Suppressor macrophage treated with lipopolysaccharide for 4 hours (primary cell): Measurements from ENCODE around the gene ALDH2.
"Not testable (repeated sequence)": the region's sequence is repeated elsewhere in the genome, so short reads cannot be mapped to it uniquely, and the experiment has no call there.

Experiments used
- DNase-seq: peaks from one replicate; pipeline ENCODE4 v3.0.0-alpha.2; 2020

Gene ALDH2

DNA sequence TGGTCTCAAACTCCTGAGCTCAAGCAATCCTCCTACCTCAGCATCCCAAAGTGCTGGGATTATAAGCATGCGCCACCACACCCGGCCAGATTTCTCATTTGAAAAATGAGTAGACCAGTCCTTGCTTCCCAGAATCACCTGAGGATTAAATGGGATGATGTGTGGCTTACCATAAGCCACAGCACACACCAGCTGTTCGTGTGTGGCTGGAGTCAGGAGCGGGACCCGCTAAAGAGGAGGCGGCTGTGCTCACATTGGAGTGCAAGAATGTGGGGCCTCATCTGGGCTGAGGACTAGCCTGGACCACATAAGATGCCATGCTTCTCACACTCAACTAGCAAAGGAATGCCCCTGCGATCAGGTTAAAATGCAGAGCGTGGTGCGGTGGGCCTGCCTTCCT lies 6.7 kb upstream of the ALDH2 start:
- DNase-seq: no peak

DNA sequence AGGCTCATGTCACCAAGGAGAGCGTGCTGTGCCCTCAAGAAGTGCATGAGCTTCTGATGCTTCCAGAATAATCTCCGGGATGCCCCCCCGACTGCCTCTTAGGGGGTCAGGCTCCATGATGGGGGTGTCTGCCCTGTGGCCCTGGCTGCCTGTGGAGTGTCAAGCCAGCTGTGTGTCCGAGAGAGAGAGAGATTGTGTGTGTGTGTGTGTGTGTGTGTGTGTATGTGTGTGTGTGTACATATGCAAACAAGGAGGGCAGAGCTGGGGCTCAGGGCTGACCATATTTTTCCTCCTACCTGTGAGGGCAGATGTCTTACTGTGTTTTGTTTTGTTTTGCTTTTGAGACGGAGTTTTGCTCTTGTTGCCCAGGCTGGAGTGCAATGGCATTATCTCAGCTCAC lies 5.6 kb upstream of the ALDH2 start:
- DNase-seq: no peak

DNA sequence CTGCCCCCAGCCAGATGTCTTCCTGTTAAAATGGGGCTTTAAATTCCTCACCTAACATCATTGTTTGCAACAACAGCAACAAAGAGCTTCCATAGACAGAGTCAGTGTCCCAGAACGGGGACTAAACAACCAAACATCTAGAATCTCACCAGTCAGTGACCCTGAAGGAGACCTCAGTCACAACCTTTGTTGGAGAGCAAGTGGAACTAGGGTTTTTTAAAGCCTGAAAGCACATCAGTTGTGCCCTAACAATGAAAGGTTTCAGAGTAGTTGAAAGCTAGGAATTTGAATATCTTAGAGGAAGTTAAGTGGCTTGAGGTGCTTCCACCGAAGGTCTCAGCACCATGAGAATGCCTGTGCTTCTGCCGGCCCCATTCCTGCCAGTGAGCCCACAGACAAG lies 5.0 kb upstream of the ALDH2 start:
- no peak for DNase-seq

DNA sequence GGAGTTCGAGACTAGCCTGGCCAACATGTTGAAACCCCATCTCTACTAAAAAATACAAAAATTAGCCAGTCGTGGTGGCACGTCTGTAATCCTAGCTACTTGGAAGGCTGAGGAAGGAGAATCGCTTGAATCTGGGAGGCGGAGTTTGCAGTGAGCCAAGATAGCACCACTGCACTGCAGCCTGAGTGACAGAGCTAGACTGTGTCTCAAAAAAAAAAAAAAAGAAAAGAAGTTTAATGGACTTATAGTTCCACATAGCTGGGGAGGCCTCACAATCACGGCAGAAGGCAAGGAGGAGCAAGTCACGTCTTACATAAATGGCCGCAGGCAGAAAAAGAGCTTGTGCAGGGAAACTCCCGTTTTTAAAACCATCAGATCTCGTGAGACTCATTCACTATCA lies 3.2 kb upstream of the ALDH2 start:
- not testable (repeated sequence) for DNase-seq

DNA sequence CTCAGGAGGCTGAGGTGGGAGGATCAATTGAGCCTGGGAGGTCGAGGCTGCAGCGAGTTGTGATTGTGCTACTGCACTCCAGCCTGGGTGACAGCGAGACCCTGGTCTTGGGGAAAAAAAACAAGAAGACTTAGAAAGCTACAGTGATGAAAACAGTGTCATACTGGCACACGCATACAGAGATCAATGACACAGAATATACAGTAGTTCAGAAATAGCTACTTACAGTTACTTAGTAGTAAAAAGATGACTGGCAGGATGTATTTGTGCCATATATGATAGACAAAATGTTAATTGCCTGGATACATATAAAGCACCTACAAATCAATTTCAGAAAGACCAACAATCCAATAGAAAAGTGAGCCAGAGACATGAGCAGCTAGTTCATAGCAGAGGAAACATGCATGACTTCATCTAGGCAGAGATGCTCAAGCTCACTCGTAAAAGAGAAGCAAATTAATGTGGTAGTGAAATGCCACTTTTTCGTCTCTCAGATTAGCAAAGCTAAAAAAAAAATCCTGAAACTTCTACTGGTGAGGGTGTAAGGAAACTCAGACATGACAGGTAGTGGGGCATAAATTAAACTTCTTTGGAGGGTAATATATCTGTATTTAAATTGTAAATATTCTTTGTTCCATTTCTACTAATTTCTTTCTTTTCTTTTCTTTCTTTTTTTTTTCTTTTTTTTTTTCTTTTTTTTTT lies 2.5 kb upstream of the ALDH2 start:
- no peak for DNase-seq

DNA sequence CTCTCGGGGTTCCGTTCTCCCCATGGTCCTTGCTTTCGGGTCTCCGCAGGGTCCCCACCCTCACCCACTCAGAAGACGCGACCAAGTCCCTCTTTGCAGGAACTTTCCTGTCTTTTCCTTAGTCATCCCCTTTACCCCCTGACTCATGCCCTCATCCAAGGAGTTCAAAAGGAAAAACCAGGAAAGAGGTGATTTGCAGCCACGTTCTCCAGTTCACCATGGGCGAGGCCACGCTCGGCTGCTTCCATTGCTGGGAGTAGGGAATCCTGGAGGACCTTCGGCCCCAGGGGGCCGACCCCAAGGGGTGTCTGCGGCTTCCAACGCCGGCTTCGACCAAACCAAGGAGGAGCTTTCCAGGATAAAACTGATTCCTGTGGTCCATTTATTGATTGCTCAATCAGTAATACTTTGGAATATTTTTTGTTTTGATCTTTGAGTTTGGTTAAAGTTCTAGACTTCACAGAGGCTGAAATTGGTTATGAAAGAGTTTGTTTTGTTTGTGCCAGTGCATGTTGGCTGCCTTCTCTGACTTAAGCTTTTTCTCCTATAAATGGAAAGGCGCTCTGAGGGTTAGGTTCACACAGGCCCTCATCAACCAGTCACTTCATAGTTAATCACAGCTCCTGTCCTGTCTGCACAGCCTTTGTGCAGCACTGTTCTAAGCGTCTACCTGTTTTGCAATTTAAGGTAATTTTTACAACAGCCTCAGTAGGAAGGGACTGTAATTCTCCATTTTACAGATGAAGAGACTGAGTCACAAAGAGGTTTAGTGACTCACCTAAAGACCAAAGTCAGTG lies 827 bp downstream of the ALDH2 start:
- no peak for DNase-seq

DNA sequence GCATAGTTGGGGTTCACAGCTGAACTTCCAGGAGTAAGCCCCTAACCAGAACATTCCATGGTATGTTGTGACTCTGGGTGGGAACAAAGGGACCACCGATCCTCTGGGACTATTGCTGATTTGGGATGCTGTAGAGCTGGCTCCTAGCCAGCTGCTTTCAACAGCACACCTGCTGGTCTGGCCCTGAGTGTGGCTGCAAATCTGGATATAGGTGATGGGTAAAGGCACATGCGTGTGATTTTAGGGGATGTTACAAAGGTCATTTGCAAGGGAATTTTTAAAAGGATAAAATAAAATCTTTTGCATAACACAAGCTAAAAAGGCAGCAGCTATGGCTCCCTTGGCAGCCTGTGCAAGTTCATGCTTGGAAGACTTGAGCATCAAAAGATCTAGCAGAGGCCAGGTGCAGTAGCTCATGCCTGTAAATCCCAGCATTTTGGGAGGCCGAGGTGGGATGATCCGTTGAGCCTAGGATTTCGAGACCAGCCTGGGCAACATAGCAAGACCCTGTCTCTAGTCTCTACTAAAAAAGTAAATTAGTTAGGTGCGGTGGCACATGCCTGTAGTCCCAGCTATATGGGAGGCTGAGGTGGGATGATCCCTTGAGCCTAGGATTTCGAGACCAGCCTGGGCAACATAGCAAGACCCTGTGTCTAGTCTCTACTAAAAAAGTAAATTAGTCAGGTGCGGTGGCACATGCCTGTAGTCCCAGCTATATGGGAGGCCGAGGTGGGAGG lies 1.6 kb downstream of the ALDH2 start:
- DNase-seq: no peak

DNA sequence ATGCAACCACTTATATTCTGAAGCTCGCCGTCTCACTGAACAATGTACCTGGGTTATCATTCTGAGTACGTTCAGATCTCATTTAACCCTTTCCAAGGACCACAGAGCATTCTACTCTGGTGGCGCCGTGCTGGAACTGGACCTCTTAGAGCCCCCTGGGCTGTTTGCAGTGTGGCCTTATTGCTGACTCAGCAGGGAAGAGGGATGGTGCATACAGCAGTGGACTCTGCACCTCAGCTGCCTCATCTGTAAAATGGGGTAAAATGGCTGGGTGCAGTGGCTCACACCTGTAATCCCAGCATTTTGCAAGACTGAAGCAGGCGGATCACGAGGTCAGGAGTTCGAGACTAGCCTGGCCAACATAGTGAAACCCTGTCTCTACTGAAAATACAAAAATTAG lies 2.9 kb downstream of the ALDH2 start:
- DNase-seq: no peak

DNA sequence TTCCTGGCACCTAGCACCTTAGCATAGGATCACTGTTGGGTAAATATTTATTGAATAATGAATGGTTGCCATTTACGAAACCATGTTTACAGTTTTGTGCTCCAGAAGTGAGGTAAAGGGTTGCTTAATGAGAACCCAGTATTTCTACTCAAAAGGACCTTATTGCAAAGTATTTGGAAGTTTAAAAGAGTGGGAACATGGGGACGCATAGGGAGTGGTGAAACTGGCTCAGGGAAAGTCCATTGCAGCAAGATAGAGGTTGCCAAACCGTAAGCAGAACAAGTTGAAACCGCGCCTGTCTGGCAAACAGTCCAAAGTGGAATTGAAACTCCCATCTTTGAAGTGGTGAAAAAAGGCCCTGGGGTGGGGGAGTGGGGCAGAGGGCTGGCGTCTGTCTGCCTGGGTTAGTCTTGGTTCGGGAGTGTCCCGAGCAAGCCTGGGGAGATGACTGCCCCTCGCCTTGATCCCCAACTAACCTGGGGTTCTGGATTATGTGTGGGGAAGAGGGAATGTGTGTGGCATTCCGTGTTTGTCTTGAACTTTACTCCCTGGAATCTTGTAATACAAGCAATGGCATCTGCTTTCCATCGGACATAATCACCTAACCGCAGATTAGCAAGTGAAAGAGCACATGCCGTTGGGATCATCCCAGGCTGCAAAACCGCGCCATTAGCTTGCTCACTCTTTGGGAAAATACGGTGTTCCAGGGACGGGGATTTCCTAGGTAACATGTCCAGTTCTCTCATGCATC lies 7.2 kb downstream of the ALDH2 start:
- DNase-seq: peak; percentile 95

DNA sequence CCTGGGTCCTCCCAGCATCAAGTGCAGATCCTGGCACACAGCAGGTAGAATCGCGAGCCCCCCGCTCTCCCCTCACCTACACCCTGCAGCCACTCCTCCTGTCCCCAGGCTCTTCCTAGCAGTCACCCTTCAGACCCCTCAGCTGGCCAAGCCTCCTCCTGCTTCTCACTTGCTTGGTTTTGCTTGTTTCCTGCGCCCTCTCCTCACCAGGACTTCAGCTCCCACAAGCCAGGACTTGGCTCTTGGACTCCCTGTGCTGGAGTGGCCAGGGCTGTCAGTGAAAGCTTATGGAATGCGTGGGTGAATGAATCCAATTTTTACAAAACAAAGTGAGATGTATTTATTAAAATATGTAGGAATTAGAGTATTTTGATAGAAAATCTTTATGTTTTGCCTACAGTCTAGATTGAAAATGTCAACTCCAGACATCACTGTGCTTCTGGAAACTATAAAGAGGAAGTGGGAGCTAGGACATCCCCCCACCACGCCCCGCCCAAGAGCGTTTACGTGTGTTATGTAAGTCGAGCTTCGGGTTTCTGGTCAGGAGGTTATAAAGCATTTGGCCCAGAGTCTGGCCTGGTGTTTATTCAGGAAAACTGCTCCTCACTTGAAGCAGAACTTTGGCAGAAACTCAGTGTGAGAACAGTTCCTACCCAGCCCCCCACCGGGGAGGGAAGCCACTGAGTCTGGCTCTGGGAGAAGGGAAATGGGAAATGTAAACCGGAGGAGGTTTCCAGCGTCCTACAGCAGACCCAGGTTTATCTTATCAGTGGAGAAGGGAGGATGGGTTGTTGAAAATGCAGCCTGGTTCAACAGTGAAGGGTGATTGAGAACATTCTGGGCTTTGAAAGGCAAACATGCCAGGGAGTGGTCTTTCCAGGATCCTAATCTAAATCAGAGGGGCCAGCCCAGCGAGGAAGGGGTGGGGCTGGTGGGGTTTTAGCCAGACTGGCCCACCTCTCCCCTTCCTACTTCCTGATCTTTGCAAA lies 8.8 kb downstream of the ALDH2 start:
- peak; percentile 97 for DNase-seq

DNA sequence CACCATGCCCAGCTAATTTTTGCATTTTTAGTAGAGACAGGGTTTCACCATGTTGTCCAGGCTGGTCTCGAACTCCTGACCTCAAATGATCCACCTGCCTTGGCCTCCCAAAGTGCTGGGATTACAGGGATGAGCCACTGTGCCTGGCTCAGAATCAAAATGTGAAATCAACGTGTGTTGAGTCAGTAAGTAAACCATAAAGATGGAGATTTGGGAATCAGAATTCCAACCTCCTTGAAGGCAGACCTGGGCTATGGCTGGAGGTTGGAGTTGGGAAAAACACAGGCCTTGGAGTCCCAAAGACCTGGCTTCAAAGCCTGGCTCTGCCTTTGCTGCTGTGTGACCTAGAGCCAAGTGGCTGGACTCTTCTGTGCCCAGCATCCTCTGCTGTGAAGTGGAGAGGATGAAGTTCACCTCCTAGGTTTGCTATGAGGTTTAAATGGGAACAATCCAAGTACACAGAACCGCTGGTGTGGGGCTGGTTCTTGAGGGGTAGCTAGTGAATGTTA lies 10.2 kb downstream of the ALDH2 start:
- DNase-seq: no peak

DNA sequence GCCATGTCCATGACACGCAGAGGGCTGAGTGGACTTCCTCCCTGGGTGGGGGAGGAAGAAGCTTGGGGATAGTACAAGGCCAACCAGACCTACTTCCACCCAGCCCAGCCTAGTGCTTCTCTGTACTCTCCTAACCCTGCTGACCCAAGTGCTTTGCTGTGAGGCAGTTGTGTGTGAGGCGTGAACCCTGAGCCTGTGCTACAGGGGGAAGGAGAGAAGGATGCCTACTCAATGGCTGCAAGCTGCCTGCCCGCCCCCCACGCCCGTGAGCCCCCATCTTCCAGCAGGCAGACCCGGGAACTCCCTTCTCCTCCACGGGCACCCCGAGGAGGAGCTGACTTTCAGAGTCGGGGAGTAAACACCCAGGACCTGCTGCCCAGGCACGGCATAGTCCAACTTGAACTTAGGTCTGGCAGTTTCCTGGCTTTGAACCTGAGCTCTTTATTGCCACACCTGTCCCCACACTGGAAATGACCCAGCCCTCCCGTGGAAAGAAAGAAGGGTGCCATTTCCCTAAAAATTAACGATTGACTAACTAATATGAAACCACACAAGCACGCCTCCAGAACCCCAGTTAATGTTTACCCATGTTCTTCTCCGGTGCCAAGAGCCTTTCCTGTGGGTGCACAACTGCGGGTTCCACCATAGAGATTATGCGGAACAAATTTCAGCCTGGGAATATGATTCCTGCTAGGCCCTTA lies 10.8 kb downstream of the ALDH2 start:
- DNase-seq: peak; percentile 69

DNA sequence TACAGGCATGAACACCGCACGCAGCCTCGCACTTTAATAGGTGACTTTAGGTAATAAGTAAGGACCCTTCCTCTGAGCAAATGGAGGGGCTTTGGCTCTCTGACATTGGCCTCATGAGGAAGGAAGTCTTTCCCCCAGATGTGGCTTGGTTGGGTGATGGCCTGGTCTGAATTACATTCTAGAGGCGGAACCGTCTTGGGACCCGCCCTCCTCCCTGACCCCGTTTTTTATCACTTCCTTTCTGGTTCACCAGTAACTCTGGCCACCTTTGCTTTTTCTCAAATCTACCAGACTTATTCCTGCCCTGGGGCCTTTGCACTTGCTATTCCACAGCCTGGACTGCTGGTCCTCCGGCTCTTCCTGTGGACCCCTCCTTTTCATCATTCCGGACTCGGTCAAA lies 13.4 kb downstream of the ALDH2 start:
- DNase-seq: no peak

DNA sequence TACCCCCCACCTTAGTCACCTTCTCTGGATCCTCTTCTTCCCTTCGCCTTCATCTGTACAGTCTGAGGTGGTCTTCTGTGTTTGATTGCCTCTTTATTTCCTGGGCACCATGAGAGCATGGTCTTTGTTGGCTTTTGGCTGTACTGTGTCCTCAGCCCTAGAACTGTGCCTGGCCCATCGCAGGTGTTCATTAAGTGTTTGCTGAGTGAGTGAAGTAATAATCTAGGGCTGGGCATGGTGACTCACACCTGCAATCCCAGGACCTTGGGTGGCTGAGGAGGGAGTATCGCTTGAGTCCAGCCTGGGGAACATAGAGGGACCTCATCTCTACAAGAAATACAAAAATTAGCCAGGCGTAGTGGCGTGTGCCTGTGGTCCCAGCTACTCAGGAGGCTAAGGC lies 13.9 kb downstream of the ALDH2 start:
- no peak for DNase-seq

DNA sequence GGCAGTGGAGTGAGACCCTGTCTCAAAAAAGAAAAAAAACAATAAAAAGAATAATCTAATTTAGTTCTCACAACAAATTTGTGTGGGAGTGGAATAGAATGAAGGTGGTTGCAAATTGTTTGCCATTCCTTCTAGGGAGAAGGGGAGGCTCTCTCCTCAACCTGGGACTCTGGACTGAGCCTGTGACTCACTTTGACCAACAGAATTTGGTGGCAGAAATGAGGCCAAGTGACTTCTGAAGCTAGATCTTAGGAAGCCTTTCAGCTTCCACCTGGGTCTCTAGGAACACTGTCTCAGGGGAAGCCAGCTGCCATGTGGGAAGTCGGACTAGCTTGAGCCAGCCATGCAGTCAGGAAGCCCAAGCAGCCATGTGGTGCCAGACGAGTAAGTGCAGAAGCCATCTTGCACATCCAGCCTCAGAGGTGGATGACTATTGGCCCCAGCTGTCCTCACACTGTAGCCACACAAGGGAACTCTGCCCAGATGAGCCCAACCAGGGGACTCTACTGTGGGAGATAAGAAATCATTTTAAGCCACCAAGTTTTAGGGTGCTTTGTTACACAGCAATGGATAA lies 14.4 kb downstream of the ALDH2 start:
- no peak for DNase-seq

DNA sequence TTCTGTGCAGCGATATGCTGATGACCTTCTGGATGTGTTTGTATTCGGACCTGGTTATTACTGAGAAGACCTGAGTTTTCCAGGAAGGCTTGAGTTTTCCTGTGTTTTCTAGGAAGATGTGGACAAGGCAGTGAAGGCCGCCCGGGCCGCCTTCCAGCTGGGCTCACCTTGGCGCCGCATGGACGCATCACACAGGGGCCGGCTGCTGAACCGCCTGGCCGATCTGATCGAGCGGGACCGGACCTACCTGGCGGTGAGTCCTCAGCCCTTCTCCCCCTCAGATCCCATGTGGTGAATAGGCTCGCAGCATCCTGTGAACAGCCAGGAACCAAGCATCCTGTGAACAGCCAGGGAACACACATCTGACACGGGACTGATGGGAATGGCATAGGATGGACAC lies 16.3 kb downstream of the ALDH2 start:
- DNase-seq: no peak

DNA sequence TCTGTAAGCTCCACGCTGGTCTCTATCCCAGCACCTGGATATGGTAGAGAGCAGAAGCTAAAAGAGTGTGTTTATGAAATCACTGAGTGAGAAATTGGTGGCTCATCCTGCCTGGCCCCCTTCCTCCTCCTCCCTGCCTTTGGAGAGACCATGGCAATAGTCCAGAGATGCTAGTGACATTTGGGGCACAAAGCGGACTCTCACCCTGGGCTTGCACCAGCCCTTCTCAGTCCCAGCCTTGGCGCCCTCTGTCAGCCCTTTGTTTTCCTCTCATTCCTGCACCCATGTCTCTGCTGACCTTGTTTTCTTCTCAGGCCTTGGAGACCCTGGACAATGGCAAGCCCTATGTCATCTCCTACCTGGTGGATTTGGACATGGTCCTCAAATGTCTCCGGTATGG lies 18.2 kb downstream of the ALDH2 start:
- no peak for DNase-seq

DNA sequence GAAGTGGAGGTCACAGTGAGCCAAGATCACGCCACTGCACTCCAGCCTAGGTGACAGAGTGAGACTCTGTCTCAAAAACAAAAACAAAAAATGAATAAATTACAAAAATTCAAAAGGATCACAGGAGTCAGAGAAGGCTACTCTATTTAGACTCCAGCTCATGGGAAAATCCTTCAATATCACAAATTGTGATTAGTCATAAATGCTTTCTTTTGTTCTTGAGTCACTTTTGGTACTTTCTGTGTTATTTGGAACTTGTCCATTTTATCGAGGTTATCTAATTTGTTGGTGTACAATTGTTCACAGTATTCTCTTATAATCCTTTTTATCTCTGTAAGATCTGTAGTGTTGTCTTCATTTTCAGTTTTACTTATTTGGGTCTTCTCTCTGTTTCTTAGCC lies 18.9 kb downstream of the ALDH2 start:
- no peak for DNase-seq

DNA sequence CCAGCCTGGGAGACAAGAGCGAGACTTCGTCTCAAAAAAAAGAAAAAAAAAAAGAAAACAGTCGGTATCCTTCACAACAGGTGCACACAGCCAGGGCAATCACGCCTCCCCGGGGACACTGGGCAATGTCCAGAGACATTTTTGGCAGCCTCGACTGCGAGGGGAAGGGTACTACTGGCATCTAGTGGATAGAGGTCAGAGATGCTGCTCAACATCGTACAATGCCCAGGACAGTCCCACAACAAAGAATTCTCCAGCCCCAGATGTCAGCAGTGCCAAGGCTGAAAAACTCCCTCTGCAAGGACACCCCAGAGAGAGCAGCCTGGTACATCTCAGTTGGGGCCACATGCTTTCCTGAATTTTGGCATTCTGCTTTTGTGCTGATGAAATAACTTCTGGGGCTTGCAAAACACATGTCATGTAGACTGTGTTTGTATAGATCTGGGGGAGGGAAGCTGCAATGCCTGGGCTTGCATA lies 21.5 kb downstream of the ALDH2 start:
- DNase-seq: peak; percentile 67

DNA sequence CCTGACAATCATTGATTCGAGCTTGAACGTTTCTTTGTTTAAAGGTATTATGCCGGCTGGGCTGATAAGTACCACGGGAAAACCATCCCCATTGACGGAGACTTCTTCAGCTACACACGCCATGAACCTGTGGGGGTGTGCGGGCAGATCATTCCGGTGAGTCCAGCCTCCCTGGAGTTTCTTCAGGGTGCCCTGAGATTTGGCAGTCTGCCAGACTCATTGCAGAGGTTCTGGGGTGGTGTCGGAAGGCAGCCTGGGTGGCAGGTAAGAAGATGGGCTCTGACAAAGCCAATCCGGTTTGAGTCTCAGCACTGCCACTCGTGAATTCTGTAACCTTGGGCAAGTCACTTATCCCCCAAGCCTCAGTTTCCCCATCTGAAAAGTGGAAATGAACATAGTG lies 23.0 kb downstream of the ALDH2 start:
- DNase-seq: no peak

DNA sequence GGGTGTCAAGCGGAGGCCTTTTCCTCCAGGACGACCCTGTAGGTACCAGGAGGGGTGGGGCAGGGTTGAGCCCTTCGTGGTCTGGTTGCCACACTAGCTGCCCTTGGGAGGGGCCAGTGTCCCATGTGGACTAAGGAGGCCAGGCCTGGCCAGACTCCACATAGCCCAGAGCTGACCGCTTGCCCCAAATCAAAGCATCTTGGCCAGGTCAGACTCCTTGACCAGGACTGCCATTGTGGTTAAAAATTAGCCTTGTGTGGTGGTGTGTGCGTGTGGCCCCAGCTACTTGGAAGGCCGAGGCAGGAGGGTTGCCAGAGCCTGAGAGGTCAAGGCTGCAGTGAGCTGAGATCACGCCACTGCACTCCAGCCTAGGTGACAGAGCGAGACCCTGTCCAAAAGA lies 24.8 kb downstream of the ALDH2 start:
- DNase-seq: no peak
